OCI-LY7 (cell line): ENCODE data around the gene PRCC.

Experiments
- EZH2phosphoT487 ChIP-seq: fragments of 200-600 bp; sonication (generic); IDR thresholded peaks from 2 replicates; pipeline ENCODE4 v1.6.1; 2018; ENCODE audit warnings: low read depth, borderline replicate concordance, mild to moderate bottlenecking, mixed run types, antibody characterized with exemption, low read length, moderate library complexity, mixed read lengths
- TF ChIP-seq, protein P1 (sequence below): fragments of 200-600 bp; sonication (generic); conservative IDR thresholded peaks from 2 replicates; pipeline ENCODE4 v1.5.1; 2014; ENCODE audit warnings: mild to moderate bottlenecking, antibody characterized with exemption, low read length, moderate library complexity, mixed read lengths

DNA sequence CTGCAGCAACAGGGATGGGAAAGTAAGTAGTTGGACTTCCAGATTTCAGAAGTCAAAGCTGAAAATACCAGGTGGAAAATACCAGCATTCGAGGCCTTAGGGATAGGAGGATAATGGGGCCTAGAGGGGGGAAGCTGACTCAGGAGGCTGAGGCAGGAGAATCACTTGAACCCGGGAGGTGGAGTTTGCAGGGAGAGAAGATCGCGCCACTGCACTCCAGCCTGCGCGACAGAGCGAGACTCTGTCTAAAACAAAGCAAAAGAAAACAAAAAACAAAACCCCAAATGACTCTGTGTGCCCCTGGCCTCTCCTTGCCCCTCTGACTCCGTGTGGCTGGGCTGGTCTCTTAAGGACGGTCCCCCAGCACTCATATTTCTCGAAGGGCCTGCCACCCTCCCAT is 46.0 kb downstream of the PRCC start:
- TF ChIP-seq, protein P1, sequence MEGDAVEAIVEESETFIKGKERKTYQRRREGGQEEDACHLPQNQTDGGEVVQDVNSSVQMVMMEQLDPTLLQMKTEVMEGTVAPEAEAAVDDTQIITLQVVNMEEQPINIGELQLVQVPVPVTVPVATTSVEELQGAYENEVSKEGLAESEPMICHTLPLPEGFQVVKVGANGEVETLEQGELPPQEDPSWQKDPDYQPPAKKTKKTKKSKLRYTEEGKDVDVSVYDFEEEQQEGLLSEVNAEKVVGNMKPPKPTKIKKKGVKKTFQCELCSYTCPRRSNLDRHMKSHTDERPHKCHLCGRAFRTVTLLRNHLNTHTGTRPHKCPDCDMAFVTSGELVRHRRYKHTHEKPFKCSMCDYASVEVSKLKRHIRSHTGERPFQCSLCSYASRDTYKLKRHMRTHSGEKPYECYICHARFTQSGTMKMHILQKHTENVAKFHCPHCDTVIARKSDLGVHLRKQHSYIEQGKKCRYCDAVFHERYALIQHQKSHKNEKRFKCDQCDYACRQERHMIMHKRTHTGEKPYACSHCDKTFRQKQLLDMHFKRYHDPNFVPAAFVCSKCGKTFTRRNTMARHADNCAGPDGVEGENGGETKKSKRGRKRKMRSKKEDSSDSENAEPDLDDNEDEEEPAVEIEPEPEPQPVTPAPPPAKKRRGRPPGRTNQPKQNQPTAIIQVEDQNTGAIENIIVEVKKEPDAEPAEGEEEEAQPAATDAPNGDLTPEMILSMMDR: no peak
- no peak for TF ChIP-seq EZH2phosphoT487
